Measurements from ENCODE around the gene CACNA1F. TPM values are rescaled to one million over a fixed set of nuclear protein-coding genes. Genes with fewer than 3 reads are reported as not detected.

Gene CACNA1F
- total RNA-seq, 1 experiment from 2014 or later = 0.05 TPM

DNA sequence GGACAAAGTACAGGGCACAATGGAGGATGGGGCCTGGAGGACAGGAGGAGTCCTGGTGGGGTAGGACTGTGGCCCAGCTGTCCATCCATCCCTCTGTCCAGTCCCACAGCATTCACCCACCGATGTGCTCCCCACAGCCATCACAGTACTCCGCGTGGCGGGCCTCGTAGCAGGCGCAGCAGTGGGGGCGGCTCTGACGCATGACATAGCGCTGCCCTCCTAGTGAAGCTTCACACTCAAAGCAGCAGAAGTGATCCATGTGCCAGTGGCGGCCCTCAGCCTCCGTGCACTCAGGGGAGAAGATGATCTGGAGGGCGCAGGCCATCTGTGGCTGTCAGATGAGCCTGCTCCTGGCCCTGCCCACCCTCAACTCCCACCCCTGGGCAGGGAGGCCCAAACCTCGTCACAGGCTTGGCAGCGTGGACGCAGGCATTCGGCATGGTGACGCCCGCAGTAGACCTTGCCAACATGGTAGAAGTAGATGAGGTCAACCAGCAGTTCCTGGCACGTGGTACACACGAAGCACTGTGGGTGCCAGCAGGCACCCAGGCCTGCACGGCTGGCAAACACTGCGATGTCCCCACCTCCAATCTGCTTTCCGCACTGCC, 55.2 kb downstream of the CACNA1F start:
- H3K4me3 ChIP-seq (ENCODE audit: low read depth, low read length) = no peak overlapping the region
- CTCF ChIA-PET = interaction anchor here (0.6 to 1.0 kb wide), 2 partner anchors 13 to 22 kb away, joined by 3 read pairs; no protein-coding TSS in a partner anchor
- no peaks in the 10 kb centered on the region for H3K4me1 ChIP-seq
- intact Hi-C loops (cut with micrococcal nuclease; ENCODE audit: unreplicated experiment) = loop anchor here (10.0 kb wide), 1 partner anchor 57 kb away; the partner anchor contains the start of genes CACNA1F and CCDC22
- peaks cover 22% of the 10 kb centered on the region for H3K36me3 Mint-ChIP-seq (ENCODE audit: insufficient read depth, unreplicated experiment)
- H3K9me3 Mint-ChIP-seq (ENCODE audit: unreplicated experiment) = no peaks in the 10 kb centered on the region
- no peaks in the 10 kb centered on the region for H3K27me3 ChIP-seq (replicated peaks; ENCODE audit: control insufficient read depth, insufficient read depth, low read length)
- H3K36me3 ChIP-seq (ENCODE audit: control insufficient read depth, insufficient read depth, low read length) = no peaks in the 10 kb centered on the region
- no peaks in the 10 kb centered on the region for H3K9me3 ChIP-seq
- H3K27ac Mint-ChIP-seq (ENCODE audit: unreplicated experiment) = no peak overlapping the region
- H3K4me1 Mint-ChIP-seq (ENCODE audit: low read depth, unreplicated experiment) = peaks cover 14% of the 10 kb centered on the region
- no peak for DNase-seq
- no peak overlapping the region for H3K4me3 Mint-ChIP-seq (ENCODE audit: unreplicated experiment)
- no TSS peak for BruUV-seq (replicated peaks)
- H3K27me3 Mint-ChIP-seq (ENCODE audit: insufficient read depth, unreplicated experiment) = no peaks in the 10 kb centered on the region
- TF ChIP-seq, protein P1, sequence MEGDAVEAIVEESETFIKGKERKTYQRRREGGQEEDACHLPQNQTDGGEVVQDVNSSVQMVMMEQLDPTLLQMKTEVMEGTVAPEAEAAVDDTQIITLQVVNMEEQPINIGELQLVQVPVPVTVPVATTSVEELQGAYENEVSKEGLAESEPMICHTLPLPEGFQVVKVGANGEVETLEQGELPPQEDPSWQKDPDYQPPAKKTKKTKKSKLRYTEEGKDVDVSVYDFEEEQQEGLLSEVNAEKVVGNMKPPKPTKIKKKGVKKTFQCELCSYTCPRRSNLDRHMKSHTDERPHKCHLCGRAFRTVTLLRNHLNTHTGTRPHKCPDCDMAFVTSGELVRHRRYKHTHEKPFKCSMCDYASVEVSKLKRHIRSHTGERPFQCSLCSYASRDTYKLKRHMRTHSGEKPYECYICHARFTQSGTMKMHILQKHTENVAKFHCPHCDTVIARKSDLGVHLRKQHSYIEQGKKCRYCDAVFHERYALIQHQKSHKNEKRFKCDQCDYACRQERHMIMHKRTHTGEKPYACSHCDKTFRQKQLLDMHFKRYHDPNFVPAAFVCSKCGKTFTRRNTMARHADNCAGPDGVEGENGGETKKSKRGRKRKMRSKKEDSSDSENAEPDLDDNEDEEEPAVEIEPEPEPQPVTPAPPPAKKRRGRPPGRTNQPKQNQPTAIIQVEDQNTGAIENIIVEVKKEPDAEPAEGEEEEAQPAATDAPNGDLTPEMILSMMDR (IDR thresholded peaks at IDR 0.05; ENCODE audit: insufficient read depth in 1 of 2, low read depth in 1 of 2, low read length in 1 of 2, severe bottlenecking in 1 of 2, unreplicated experiment in 1 of 2) = no peak
- POLR2A ChIA-PET = no interaction called here

DNA sequence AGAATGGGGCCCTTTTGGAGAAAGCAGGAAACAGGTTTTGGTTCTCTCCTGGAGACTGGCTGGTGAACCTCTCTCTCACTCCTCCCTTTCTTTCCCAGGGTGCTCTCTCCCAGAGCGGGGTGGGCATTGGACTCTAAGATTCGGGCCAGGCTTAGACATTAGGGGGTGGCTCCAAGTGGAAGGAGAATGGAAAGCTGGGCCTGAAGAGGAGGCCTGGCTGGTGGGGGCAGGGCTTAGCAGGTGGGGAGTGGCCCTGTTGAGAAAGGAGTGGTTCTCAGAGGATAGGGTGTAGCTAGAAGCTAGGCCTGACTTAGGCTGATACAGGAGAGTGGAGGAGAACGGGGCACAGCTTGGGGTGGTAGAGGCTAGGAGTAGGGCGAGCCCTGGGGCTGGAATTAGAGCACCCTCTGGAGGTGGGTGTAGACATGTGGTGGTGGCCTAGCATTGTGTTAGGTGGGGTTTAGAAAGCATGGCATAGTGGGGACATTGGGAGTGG, 55.8 kb downstream of the CACNA1F start:
- H3K36me3 ChIP-seq (ENCODE audit: control insufficient read depth, insufficient read depth, low read length) = no peaks in the 10 kb centered on the region
- TF ChIP-seq, protein P1 (IDR thresholded peaks at IDR 0.05; ENCODE audit: insufficient read depth in 1 of 2, low read depth in 1 of 2, low read length in 1 of 2, severe bottlenecking in 1 of 2, unreplicated experiment in 1 of 2) = no peak
- no peaks in the 10 kb centered on the region for H3K27me3 ChIP-seq (replicated peaks; ENCODE audit: control insufficient read depth, insufficient read depth, low read length)
- Mint-ChIP-seq H3K36me3 (ENCODE audit: insufficient read depth, unreplicated experiment) (peaks cover 17% of the 10 kb centered on the region), H3K9me3 (ENCODE audit: unreplicated experiment) (no peaks in the 10 kb centered on the region), H3K27ac (ENCODE audit: unreplicated experiment) (no peak overlapping the region), H3K27me3 (ENCODE audit: insufficient read depth, unreplicated experiment) (no peaks in the 10 kb centered on the region), H3K4me1 (ENCODE audit: low read depth, unreplicated experiment) (peaks cover 14% of the 10 kb centered on the region), H3K4me3 (ENCODE audit: unreplicated experiment) (no peak overlapping the region)
- H3K4me3 ChIP-seq (ENCODE audit: low read depth, low read length) = no peak overlapping the region
- DNase-seq = no peak
- intact Hi-C loops (cut with micrococcal nuclease; ENCODE audit: unreplicated experiment) = loop anchor here (10.0 kb wide), 1 partner anchor 57 kb away; the partner anchor contains the start of genes CACNA1F and CCDC22
- ChIA-PET POLR2A (no interaction called here), CTCF (interaction anchor here (0.6 to 1.0 kb wide), 2 partner anchors 14 to 21 kb away, joined by 3 read pairs; no protein-coding TSS in a partner anchor)
- no TSS peak for BruUV-seq (replicated peaks)
- H3K9me3 ChIP-seq = no peaks in the 10 kb centered on the region
- H3K4me1 ChIP-seq = no peaks in the 10 kb centered on the region

DNA sequence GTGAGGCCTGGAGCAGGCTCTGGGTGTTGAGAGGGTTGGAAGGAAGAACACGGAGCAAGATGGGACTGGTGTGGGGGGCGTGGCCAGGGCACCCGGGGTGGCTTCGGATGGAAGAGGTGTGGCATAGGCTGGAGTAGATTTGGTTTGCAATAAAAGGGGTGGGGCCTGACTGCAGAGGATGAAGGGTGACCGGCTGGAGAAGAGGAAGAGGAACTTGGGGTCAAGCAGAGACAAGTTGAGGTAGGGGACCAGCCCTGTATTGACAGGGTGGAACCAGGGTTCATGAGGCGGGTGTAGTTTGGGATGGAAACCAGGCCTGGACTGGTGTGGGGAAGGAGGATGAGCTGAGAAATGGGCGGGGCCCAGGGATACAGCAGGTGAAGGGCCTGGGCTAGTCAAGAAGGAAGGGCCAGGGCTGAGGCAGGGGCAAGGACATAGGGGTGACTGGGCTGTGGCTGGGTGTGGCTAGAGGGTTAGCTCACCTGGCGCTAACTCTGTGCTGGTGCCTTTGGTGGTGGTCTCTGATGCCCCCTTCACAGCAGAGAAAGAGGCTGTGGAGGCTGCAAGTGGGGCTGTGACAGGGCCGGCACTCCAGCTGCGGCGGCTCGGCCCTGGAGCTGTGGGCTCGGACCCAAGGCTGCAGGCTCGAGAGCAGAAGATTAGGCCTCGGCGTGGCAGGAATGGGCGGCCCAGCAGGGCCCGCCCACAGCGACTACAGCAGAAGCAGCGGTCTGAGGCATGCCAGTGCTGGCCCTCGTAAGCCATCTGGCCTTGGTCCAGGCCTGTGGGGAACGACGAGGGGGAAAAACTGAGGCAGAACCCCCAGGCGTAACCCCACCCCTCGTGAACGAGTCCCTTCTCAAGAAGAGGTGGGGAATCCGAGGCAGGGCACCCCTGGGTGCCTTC, 56.5 kb downstream of the CACNA1F start:
- peaks cover 20% of the 10 kb centered on the region for H3K36me3 Mint-ChIP-seq (ENCODE audit: insufficient read depth, unreplicated experiment)
- H3K4me1 Mint-ChIP-seq (ENCODE audit: low read depth, unreplicated experiment) = peaks cover 14% of the 10 kb centered on the region
- no peak overlapping the region for H3K4me3 ChIP-seq (ENCODE audit: low read depth, low read length)
- H3K4me1 ChIP-seq = no peaks in the 10 kb centered on the region
- TF ChIP-seq, protein P1 (IDR thresholded peaks at IDR 0.05; ENCODE audit: insufficient read depth in 1 of 2, low read depth in 1 of 2, low read length in 1 of 2, severe bottlenecking in 1 of 2, unreplicated experiment in 1 of 2) = no peak
- peak overlapping the region; percentile 55 for H3K27ac Mint-ChIP-seq (ENCODE audit: unreplicated experiment)
- H3K27me3 Mint-ChIP-seq (ENCODE audit: insufficient read depth, unreplicated experiment) = no peaks in the 10 kb centered on the region
- no peaks in the 10 kb centered on the region for H3K9me3 ChIP-seq
- POLR2A ChIA-PET = interaction anchor here (0.5 kb wide), 1 partner anchor 218 kb away, joined by 3 read pairs; no protein-coding TSS in a partner anchor
- CTCF ChIA-PET = interaction anchor here (1.0 kb wide), 1 partner anchor 21 kb away, joined by 3 read pairs; no protein-coding TSS in a partner anchor
- H3K27me3 ChIP-seq (replicated peaks; ENCODE audit: control insufficient read depth, insufficient read depth, low read length) = no peaks in the 10 kb centered on the region
- intact Hi-C loops (cut with micrococcal nuclease; ENCODE audit: unreplicated experiment) = loop anchor here (10.0 kb wide), 1 partner anchor 58 kb away; the partner anchor contains the start of genes CACNA1F and CCDC22
- H3K9me3 Mint-ChIP-seq (ENCODE audit: unreplicated experiment) = no peaks in the 10 kb centered on the region
- no peak overlapping the region for H3K4me3 Mint-ChIP-seq (ENCODE audit: unreplicated experiment)
- no peaks in the 10 kb centered on the region for H3K36me3 ChIP-seq (ENCODE audit: control insufficient read depth, insufficient read depth, low read length)
- no TSS peak for BruUV-seq (replicated peaks)
- DNase-seq = no peak
